Neural progenitor cell (in vitro differentiated cells): ENCODE data around the gene ZPBP. TPM values are rescaled to one million over a fixed set of nuclear protein-coding genes. Genes with fewer than 3 reads are reported as not detected.
A peak's percentile ranks its signal among the peaks of the same experiment; 100 is the strongest.

Experiments
- DNase-seq: peaks from one replicate; pipeline ENCODE4 v3.0.0-alpha.2; 2016; ENCODE audit warnings: low spot score
- H2AFZ ChIP-seq: fragments of 200-600 bp; sonication (generic); replicated peaks from 2 replicates; pipeline ENCODE4 v1.6.1; 2016; ENCODE audit warnings: antibody characterized with exemption
- H3F3A ChIP-seq: fragments of 200-600 bp; sonication (generic); 2 replicates; pipeline ENCODE4 v1.6.1; 2016; ENCODE audit warnings: antibody characterized with exemption, low read depth
- H3K27ac ChIP-seq: fragments of 200-600 bp; sonication (generic); 2 replicates; pipeline ENCODE4 v1.5.1; 2016; ENCODE audit warnings: mild to moderate bottlenecking
- H3K27me3 ChIP-seq: fragments of 200-600 bp; sonication (generic); 2 replicates; pipeline ENCODE4 v1.6.1; 2016; ENCODE audit warnings: mild to moderate bottlenecking, moderate library complexity
- H3K36me3 ChIP-seq: fragments of 200-600 bp; sonication (generic); 2 replicates; pipeline ENCODE4 v1.5.1; 2016
- H3K4me1 ChIP-seq: fragments of 200-600 bp; sonication (generic); 2 replicates; pipeline ENCODE4 v1.6.1; 2016; ENCODE audit warnings: mixed run types
- H3K4me2 ChIP-seq: fragments of 200-600 bp; sonication (generic); 2 replicates; pipeline ENCODE4 v1.6.1; 2016
- H3K4me3 ChIP-seq: fragments of 200-600 bp; sonication (generic); 2 replicates; pipeline ENCODE4 v1.5.1; 2016
- H3K79me2 ChIP-seq: fragments of 200-600 bp; sonication (generic); 2 replicates; pipeline ENCODE4 v1.6.1; 2016; ENCODE audit warnings: low read depth
- H3K9ac ChIP-seq: fragments of 200-600 bp; sonication (generic); 2 replicates; pipeline ENCODE4 v1.6.1; 2016
- H3K9me3 ChIP-seq: fragments of 200-600 bp; sonication (generic); 2 replicates; pipeline ENCODE4 v1.5.1; 2016; ENCODE audit warnings: low read depth
- H4K20me1 ChIP-seq: fragments of 200-600 bp; sonication (generic); 2 replicates; pipeline ENCODE4 v1.6.1; 2016; ENCODE audit warnings: low read depth
- H3K27ac Mint-ChIP-seq: 3 replicates; pipeline ENCODE4 v1.8.0; 2021; ENCODE audit warnings: mixed read lengths
- H3K27me3 Mint-ChIP-seq: 2 replicates; pipeline ENCODE4 v1.8.0; 2022; ENCODE audit warnings: low read depth, mild to moderate bottlenecking, inconsistent platforms, moderate library complexity, mixed read lengths; ENCODE audit not compliant: insufficient read depth
- H3K36me3 Mint-ChIP-seq: 3 replicates; pipeline ENCODE4 v1.8.0; 2021; ENCODE audit warnings: mixed read lengths
- H3K4me1 Mint-ChIP-seq: 3 replicates; pipeline ENCODE4 v1.8.0; 2021; ENCODE audit warnings: mixed read lengths
- H3K4me3 Mint-ChIP-seq: 3 replicates; pipeline ENCODE4 v1.8.0; 2021; ENCODE audit warnings: mild to moderate bottlenecking, moderate library complexity, mixed read lengths
- H3K9me3 Mint-ChIP-seq: 3 replicates; pipeline ENCODE4 v1.8.0; 2020; ENCODE audit warnings: mixed read lengths
- CTCF ChIP-seq: fragments of 200-600 bp; sonication (generic); IDR thresholded peaks from 2 replicates; pipeline ENCODE4 v1.5.1; 2017; ENCODE audit warnings: antibody characterized with exemption, mild to moderate bottlenecking
- EZH2 ChIP-seq: fragments of 200-600 bp; sonication (generic); IDR thresholded peaks from 2 replicates; pipeline ENCODE4 v1.6.1; 2017; ENCODE audit warnings: antibody characterized with exemption, mild to moderate bottlenecking, moderate library complexity
- EZH2phosphoT487 ChIP-seq: fragments of 200-600 bp; sonication (generic); IDR thresholded peaks from 2 replicates; pipeline ENCODE4 v1.6.1; 2017; ENCODE audit warnings: antibody characterized with exemption
- total RNA-seq: library from RNA; depleted of rRNA; stranded (reverse); fragments of >200 nt; gene quantifications from 2 replicates; pipeline ENCODE4 v1.2.3, GENCODE V29; 2015; ENCODE audit warnings: low replicate concordance

ZPBP gene
- total RNA-seq, 1 donor from 2014 or later = not detected

- no peak overlapping the region for H3K4me3 ChIP-seq
- Mint-ChIP-seq H3K27me3 (no peaks in the 10 kb centered on the region), H3K36me3 (no peaks in the 10 kb centered on the region), H3K4me3 (no peak overlapping the region), H3K4me1 (no peaks in the 10 kb centered on the region), H3K9me3 (no peaks in the 10 kb centered on the region), H3K27ac (no peak overlapping the region)
- no peaks in the 10 kb centered on the region for H3K4me1 ChIP-seq
- TF ChIP-seq EZH2phosphoT487 (no peak), EZH2 (no peak), CTCF (no peak)
- no peaks in the 10 kb centered on the region for H4K20me1 ChIP-seq
- H2AFZ ChIP-seq = no peak overlapping the region
- no peak overlapping the region for H3K27ac ChIP-seq
- peaks cover 14% of the 10 kb centered on the region for H3F3A ChIP-seq
- H3K36me3 ChIP-seq = no peaks in the 10 kb centered on the region
- H3K9me3 ChIP-seq = no peaks in the 10 kb centered on the region
- no peak overlapping the region for H3K9ac ChIP-seq
- H3K4me2 ChIP-seq = no peak overlapping the region
- no peaks in the 10 kb centered on the region for H3K79me2 ChIP-seq
- peak; percentile 11 for DNase-seq
- no peaks in the 10 kb centered on the region for H3K27me3 ChIP-seq
These were observed 112.6 kb downstream of the ZPBP start for GRCh38 chr7:49980465-49980864.

GRCh38 chr7:49976238-49976637, 116.8 kb downstream of the ZPBP start:
- no peaks in the 10 kb centered on the region for H3K9me3 ChIP-seq
- Mint-ChIP-seq H3K27ac (no peak overlapping the region), H3K9me3 (no peaks in the 10 kb centered on the region), H3K36me3 (no peaks in the 10 kb centered on the region), H3K4me1 (no peaks in the 10 kb centered on the region), H3K4me3 (no peak overlapping the region), H3K27me3 (no peaks in the 10 kb centered on the region)
- H3K4me1 ChIP-seq = no peaks in the 10 kb centered on the region
- H3K27ac ChIP-seq = no peak overlapping the region
- H2AFZ ChIP-seq = no peak overlapping the region
- H3K27me3 ChIP-seq = no peaks in the 10 kb centered on the region
- H3K36me3 ChIP-seq = no peaks in the 10 kb centered on the region
- no peak overlapping the region for H3K4me2 ChIP-seq
- DNase-seq = no peak
- no peaks in the 10 kb centered on the region for H4K20me1 ChIP-seq
- no peak overlapping the region for H3K4me3 ChIP-seq
- H3F3A ChIP-seq = peaks cover 8% of the 10 kb centered on the region
- no peaks in the 10 kb centered on the region for H3K79me2 ChIP-seq
- TF ChIP-seq EZH2phosphoT487 (no peak), EZH2 (no peak), CTCF (no peak)
- no peak overlapping the region for H3K9ac ChIP-seq

- H3K27ac Mint-ChIP-seq = no peak overlapping the region
These were observed 119.0 kb downstream of the ZPBP start for GRCh38 chr7:49974035-49974434.

More at GRCh38 chr7:49974035-49974434, 119.0 kb downstream of the ZPBP start:
- TF ChIP-seq EZH2 (no peak), EZH2phosphoT487 (no peak), CTCF (no peak)
- no peak overlapping the region for H3K4me3 ChIP-seq
- Mint-ChIP-seq H3K4me3 (no peak overlapping the region), H3K36me3 (no peaks in the 10 kb centered on the region), H3K27me3 (no peaks in the 10 kb centered on the region), H3K4me1 (no peaks in the 10 kb centered on the region), H3K9me3 (no peaks in the 10 kb centered on the region)
- no peak overlapping the region for H2AFZ ChIP-seq
- H3K36me3 ChIP-seq = no peaks in the 10 kb centered on the region
- no peak for DNase-seq
- H3K27me3 ChIP-seq = no peaks in the 10 kb centered on the region
- H3K9me3 ChIP-seq = no peaks in the 10 kb centered on the region
- H3K27ac ChIP-seq = no peak overlapping the region
- H4K20me1 ChIP-seq = no peaks in the 10 kb centered on the region
- H3F3A ChIP-seq = no peaks in the 10 kb centered on the region
- no peak overlapping the region for H3K4me2 ChIP-seq
- no peak overlapping the region for H3K9ac ChIP-seq
- no peaks in the 10 kb centered on the region for H3K79me2 ChIP-seq
- H3K4me1 ChIP-seq = no peaks in the 10 kb centered on the region
